AG04449 (cell line): ENCODE results near the gene CLCA4.

ENCODE experiments used
- CTCF ChIA-PET: fragments of 350-600 bp; formaldehyde crosslinking; extraction: SDS; loops from one replicate; lab custom pipeline; 2021; ENCODE audit warnings: antibody characterized with exemption; lab: Yijun Ruan, JAX
- POLR2A ChIA-PET: fragments of 400-600, 350-600 bp; formaldehyde crosslinking; extraction: SDS; loops from one replicate; lab custom pipeline; 2020; ENCODE audit warnings: antibody characterized with exemption, inconsistent platforms; lab: Yijun Ruan, JAX
- DNase-seq: peaks from one replicate; pipeline ENCODE4 v3.0.0-alpha.2; 2010; ENCODE audit warnings: low read depth, low spot score
- H3K4me3 ChIP-seq: 2 replicates; pipeline ENCODE4 v1.5.1; 2011; ENCODE audit warnings: low read depth, mild to moderate bottlenecking, control low read depth, low read length
- CTCF ChIP-seq: IDR thresholded peaks from one replicate; pipeline ENCODE4 v1.5.1; 2011; ENCODE audit warnings: mild to moderate bottlenecking, moderate library complexity, low read length, control low read depth, inconsistent platforms; ENCODE audit not compliant: insufficient read depth; ENCODE audit errors: missing control alignments

Gene CLCA4

GRCh38 chr1:86502721-86503405 lies 44.0 kb upstream of the CLCA4 start:
- no peak for DNase-seq
- POLR2A ChIA-PET, result no interaction called here
- CTCF ChIA-PET, result interaction anchor here (0.7 to 12.2 kb wide), 16 partner anchors 15 to 144 kb away, joined by 3 to 198 read pairs (median 6); partner anchors contain the start of gene ODF2L
- no peak overlapping the region for H3K4me3 ChIP-seq
- no peak for TF ChIP-seq CTCF

GRCh38 chr1:86503406-86504136 lies 43.3 kb upstream of the CLCA4 start:
- POLR2A ChIA-PET, result no interaction called here
- no peak for DNase-seq
- CTCF ChIA-PET, result interaction anchor here (1.5 to 12.2 kb wide), 5 partner anchors 15 to 127 kb away, joined by 6 to 198 read pairs (median 61); no protein-coding TSS in a partner anchor
- TF ChIP-seq CTCF, result no peak
- H3K4me3 ChIP-seq, result no peak overlapping the region

- no peak for DNase-seq
- no peak for TF ChIP-seq CTCF
- CTCF ChIA-PET, result interaction anchor here (1.5 to 12.2 kb wide), 7 partner anchors 9 to 127 kb away, joined by 6 to 198 read pairs (median 31); no protein-coding TSS in a partner anchor
- POLR2A ChIA-PET, result interaction anchor here (0.6 kb wide), 1 partner anchor 74 kb away, joined by 3 read pairs; no protein-coding TSS in a partner anchor
- no peak overlapping the region for H3K4me3 ChIP-seq
These were observed 42.8 kb upstream of the CLCA4 start for GRCh38 chr1:86504137-86504479.

- CTCF ChIA-PET, result interaction anchor here (0.6 to 12.2 kb wide), 12 partner anchors 10 to 248 kb away, joined by 3 to 198 read pairs (median 6); partner anchors contain the start of gene CLCA2
- TF ChIP-seq CTCF, result no peak
- no peak for DNase-seq
- H3K4me3 ChIP-seq, result no peak overlapping the region
- POLR2A ChIA-PET, result interaction anchor here (0.6 kb wide), 1 partner anchor 75 kb away, joined by 3 read pairs; no protein-coding TSS in a partner anchor
These were observed 41.8 kb upstream of the CLCA4 start for GRCh38 chr1:86504895-86505563.

GRCh38 chr1:86505564-86505902 lies 41.3 kb upstream of the CLCA4 start:
- DNase-seq, result no peak
- ChIA-PET CTCF (interaction anchor here (0.6 to 12.2 kb wide), 12 partner anchors 10 to 248 kb away, joined by 3 to 198 read pairs (median 6); partner anchors contain the start of gene CLCA2), POLR2A (no interaction called here)
- no peak overlapping the region for H3K4me3 ChIP-seq
- no peak for TF ChIP-seq CTCF
